AG09319 (cell line): ENCODE results near the gene ZDHHC14.

Experiments used
- DNase-seq: peaks from one replicate; pipeline ENCODE4 v3.0.0-alpha.2; 2010; ENCODE audit warnings: low read depth; ENCODE audit errors: extremely low read depth
- CTCF ChIP-seq: IDR thresholded peaks from 2 replicates; pipeline ENCODE4 v1.5.1; 2011; ENCODE audit warnings: low read depth, mild to moderate bottlenecking, inconsistent platforms, low read length, moderate library complexity

ZDHHC14 gene

DNA sequence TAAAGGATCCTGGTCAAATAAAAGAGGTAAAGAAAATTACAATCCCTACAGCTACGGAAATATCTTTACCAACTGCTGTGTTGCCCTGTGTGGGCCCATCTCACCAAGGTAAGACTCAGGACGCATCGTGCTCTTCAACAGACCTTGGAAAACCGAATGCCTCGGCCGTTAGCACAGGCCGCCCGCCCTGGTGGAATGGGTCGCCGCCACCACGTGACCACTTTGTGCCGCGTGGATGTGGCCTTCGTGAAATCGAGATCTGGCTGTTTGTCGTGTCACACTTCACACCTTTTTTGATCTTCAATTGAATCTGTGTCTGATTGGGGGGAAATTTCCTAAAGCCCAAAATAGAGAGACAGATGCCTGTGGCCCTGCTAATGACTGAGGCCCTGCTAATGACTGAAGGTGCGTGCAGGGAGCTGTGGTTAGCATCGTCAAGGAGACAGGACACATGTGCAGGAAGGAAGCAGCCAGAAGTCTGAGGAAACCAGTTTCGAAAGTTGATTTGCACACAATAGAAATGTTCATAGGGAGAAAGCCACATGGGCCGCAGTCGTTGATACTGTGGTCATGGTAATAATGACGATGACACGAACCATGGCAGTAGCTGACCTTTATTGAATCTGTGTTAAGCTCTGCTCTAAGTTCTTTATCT is 266.4 kb downstream of the ZDHHC14 start:
- no peak for DNase-seq
- no peak for TF ChIP-seq CTCF

- DNase-seq: no peak
- no peak for TF ChIP-seq CTCF
These were observed 267.6 kb downstream of the ZDHHC14 start for GRCh38 chr6:157648561-157648960.

GRCh38 chr6:157649311-157650260 is 268.6 kb downstream of the ZDHHC14 start:
- DNase-seq: no peak
- no peak for TF ChIP-seq CTCF

DNA sequence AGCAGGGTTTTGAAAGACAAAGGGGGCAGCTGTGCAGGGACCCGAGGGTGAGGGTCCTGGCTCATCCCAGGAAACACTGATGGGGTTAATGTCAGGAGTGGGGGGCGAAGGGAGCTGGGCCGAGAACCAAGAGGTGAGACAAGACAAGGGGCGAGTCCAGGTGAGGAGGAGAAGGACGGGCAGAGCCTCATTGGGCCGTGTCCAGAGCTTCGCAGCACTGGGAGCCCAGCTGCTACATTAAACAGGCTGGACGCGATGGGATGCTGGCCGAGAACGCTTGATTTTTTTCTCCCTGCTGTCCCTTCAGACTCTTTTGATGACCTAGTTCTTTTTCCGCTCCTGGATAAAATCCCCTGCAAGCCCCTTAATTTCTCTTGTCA is 269.3 kb downstream of the ZDHHC14 start:
- DNase-seq: no peak

GRCh38 chr6:157650801-157651200 is 269.8 kb downstream of the ZDHHC14 start:
- DNase-seq: no peak
- TF ChIP-seq CTCF: no peak

More for the DNA sequence above, 269.3 kb downstream of the ZDHHC14 start:
- TF ChIP-seq CTCF: no peak

DNA sequence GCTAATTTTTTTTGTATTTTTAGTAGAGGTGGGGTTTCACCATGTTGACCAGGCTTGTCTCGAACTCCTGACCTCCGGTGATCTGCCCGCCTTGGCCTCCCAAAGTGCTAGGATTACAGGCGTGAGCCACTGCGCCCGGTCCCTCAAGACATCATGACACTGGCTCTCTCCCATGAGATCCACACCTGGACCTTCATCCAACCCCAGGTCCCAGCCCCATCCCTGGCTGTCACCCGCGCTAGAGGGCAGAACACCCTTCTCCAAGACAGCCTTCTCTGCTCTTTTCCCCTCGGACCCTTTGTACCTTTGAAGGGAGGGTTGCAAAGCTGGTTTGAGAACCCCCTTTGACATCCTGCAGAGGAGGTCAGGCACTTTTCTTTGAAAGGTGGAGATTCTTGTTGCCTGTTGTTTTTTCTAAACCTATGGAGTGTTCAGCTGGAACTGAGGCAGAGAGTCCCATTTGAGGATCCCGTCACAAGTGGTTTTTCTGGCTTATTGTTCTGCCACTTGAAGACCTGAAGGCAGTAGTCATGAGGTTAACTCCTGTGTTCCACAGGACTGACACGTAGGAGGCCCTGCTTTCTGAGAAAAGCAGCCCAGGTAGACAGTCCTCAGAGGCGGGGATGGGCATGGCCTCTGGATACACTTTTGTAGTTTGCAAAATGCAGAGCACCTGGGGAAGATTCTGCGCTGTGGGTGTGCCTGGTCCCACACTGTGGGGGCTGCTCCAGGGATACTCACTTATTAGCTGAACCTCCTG is 270.9 kb downstream of the ZDHHC14 start:
- no peak for DNase-seq
- no peak for TF ChIP-seq CTCF
